IMR-90 (cell line): Measurements from ENCODE around the gene TP73.

Experiments
- BHLHE40 ChIP-seq: fragments of 150-350 bp; IDR thresholded peaks from 2 replicates; pipeline ENCODE4 v1.6.1; 2016; ENCODE audit warnings: mild to moderate bottlenecking, low read depth, low read length
- CEBPB ChIP-seq: IDR thresholded peaks from 2 replicates; pipeline ENCODE4 v1.6.1; 2012; ENCODE audit warnings: low read depth, low read length, improper control_type of control experiment
- CHD1 ChIP-seq: IDR thresholded peaks from 2 replicates; pipeline ENCODE4 v1.6.1; 2012; ENCODE audit warnings: low read depth, low read length, improper control_type of control experiment
- MAZ ChIP-seq: IDR thresholded peaks from 2 replicates; pipeline ENCODE4 v1.6.1; 2012; ENCODE audit warnings: low read depth, mild to moderate bottlenecking, low read length, improper control_type of control experiment, moderate library complexity, borderline replicate concordance
- POLR2A ChIP-seq: IDR thresholded peaks from 2 replicates; pipeline ENCODE4 v1.6.1; 2012; ENCODE audit warnings: mild to moderate bottlenecking, low read depth, low read length
- RFX5 ChIP-seq: IDR thresholded peaks from 2 replicates; pipeline ENCODE4 v1.8.0; 2012; ENCODE audit warnings: low read depth, mild to moderate bottlenecking, low read length, moderate library complexity
- SMC3 ChIP-seq: fragments of 150-350 bp; IDR thresholded peaks from 2 replicates; pipeline ENCODE4 v1.6.1; 2016; ENCODE audit warnings: low read depth, mild to moderate bottlenecking, antibody characterized with exemption, low read length, moderate library complexity
- TF ChIP-seq, protein P1 (sequence below): conservative IDR thresholded peaks from 2 replicates; pipeline ENCODE4 v1.5.1; 2012; ENCODE audit warnings: mild to moderate bottlenecking, low read depth, low read length, improper control_type of control experiment
- TF ChIP-seq, protein P2 (sequence below): fragments of 150-350 bp; IDR thresholded peaks from 2 replicates; pipeline ENCODE4 v1.6.1; 2017; ENCODE audit warnings: mild to moderate bottlenecking, antibody characterized with exemption, low read length, low read depth
- TF ChIP-seq, protein P3 (sequence below): fragments of 150-350 bp; IDR thresholded peaks from 2 replicates; pipeline ENCODE4 v1.6.1; 2016; ENCODE audit warnings: low read depth, mild to moderate bottlenecking, low read length, moderate library complexity, borderline replicate concordance

- TF ChIP-seq, protein P1, sequence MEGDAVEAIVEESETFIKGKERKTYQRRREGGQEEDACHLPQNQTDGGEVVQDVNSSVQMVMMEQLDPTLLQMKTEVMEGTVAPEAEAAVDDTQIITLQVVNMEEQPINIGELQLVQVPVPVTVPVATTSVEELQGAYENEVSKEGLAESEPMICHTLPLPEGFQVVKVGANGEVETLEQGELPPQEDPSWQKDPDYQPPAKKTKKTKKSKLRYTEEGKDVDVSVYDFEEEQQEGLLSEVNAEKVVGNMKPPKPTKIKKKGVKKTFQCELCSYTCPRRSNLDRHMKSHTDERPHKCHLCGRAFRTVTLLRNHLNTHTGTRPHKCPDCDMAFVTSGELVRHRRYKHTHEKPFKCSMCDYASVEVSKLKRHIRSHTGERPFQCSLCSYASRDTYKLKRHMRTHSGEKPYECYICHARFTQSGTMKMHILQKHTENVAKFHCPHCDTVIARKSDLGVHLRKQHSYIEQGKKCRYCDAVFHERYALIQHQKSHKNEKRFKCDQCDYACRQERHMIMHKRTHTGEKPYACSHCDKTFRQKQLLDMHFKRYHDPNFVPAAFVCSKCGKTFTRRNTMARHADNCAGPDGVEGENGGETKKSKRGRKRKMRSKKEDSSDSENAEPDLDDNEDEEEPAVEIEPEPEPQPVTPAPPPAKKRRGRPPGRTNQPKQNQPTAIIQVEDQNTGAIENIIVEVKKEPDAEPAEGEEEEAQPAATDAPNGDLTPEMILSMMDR: no peak
- TF ChIP-seq POLR2A (no peak), CEBPB (no peak), CHD1 (no peak), BHLHE40 (no peak), SMC3 (no peak), MAZ (no peak), RFX5 (no peak)
- TF ChIP-seq, protein P2, sequence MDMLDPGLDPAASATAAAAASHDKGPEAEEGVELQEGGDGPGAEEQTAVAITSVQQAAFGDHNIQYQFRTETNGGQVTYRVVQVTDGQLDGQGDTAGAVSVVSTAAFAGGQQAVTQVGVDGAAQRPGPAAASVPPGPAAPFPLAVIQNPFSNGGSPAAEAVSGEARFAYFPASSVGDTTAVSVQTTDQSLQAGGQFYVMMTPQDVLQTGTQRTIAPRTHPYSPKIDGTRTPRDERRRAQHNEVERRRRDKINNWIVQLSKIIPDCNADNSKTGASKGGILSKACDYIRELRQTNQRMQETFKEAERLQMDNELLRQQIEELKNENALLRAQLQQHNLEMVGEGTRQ: no peak
- TF ChIP-seq, protein P3, sequence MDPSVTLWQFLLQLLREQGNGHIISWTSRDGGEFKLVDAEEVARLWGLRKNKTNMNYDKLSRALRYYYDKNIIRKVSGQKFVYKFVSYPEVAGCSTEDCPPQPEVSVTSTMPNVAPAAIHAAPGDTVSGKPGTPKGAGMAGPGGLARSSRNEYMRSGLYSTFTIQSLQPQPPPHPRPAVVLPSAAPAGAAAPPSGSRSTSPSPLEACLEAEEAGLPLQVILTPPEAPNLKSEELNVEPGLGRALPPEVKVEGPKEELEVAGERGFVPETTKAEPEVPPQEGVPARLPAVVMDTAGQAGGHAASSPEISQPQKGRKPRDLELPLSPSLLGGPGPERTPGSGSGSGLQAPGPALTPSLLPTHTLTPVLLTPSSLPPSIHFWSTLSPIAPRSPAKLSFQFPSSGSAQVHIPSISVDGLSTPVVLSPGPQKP: no peak
Measured at GRCh38 chr1:3774946-3775489, 122.7 kb downstream of the TP73 start.
